Smooth muscle cell (in vitro differentiated cells): ENCODE measurements around the gene BRPF3. TPM values are rescaled to one million over a fixed set of nuclear protein-coding genes. Genes with fewer than 3 reads are reported as not detected.

Source experiments
- DNase-seq: peaks from one replicate; lab custom pipeline; 2025; ENCODE audit not compliant: unreplicated experiment; lab: John Stamatoyannopoulos, UW
- H2AFZ ChIP-seq: fragments of 200-600 bp; sonication (generic); 2 replicates; pipeline ENCODE4 v1.6.0; 2016; ENCODE audit warnings: antibody characterized with exemption, low read depth, mild to moderate bottlenecking
- H3F3A ChIP-seq: fragments of 200-600 bp; sonication (generic); 2 replicates; pipeline ENCODE4 v1.6.0; 2017; ENCODE audit warnings: antibody characterized with exemption, low read depth
- H3K27ac ChIP-seq: fragments of 200-600 bp; sonication (generic); 2 replicates; pipeline ENCODE4 v1.5.1; 2016; ENCODE audit warnings: low read depth, mild to moderate bottlenecking
- H3K27me3 ChIP-seq: fragments of 200-600 bp; sonication (generic); 2 replicates; pipeline ENCODE4 v1.6.1; 2016; ENCODE audit warnings: low read depth, mild to moderate bottlenecking
- H3K36me3 ChIP-seq: fragments of 200-600 bp; sonication (generic); 2 replicates; pipeline ENCODE4 v1.5.1; 2016; ENCODE audit warnings: low read depth
- H3K4me1 ChIP-seq: fragments of 200-600 bp; sonication (generic); 2 replicates; pipeline ENCODE4 v1.5.1; 2016; ENCODE audit warnings: low read depth
- H3K4me2 ChIP-seq: fragments of 200-600 bp; sonication (generic); 2 replicates; pipeline ENCODE4 v1.6.0; 2016; ENCODE audit warnings: mild to moderate bottlenecking
- H3K4me3 ChIP-seq: fragments of 200-600 bp; sonication (generic); 2 replicates; pipeline ENCODE4 v1.5.1; 2016; ENCODE audit warnings: mild to moderate bottlenecking
- H3K79me2 ChIP-seq: fragments of 200-600 bp; sonication (generic); 2 replicates; pipeline ENCODE4 v1.6.0; 2016; ENCODE audit warnings: low read depth, mild to moderate bottlenecking
- H3K9ac ChIP-seq: fragments of 200-600 bp; sonication (generic); 2 replicates; pipeline ENCODE4 v1.6.0; 2016; ENCODE audit warnings: low read depth
- H3K9me3 ChIP-seq: fragments of 200-600 bp; sonication (generic); replicated peaks from 2 replicates; pipeline ENCODE4 v1.5.1; 2016; ENCODE audit warnings: low read depth
- H4K20me1 ChIP-seq: fragments of 200-600 bp; sonication (generic); 2 replicates; pipeline ENCODE4 v1.6.0; 2016; ENCODE audit warnings: low read depth
- WGBS: methylation state at CpG from one replicate; pipeline ENCODE4 v1.1.7; 2016; ENCODE audit warnings: low lambda C conversion rate; 5-methylcytosine and 5-hydroxymethylcytosine counted together
- polyA plus RNA-seq: library from polyadenylated mRNA; unstranded; fragments of >200 nt; fragmentation: Nextera tagmentation; extraction: Ambion mirVana; gene quantifications from 2 replicates; pipeline ENCODE4 v1.2.1, GENCODE V29; 2016
- total RNA-seq: library from RNA; depleted of rRNA; stranded (reverse); fragments of >200 nt; gene quantifications from 2 replicates; pipeline ENCODE4 v1.2.3, GENCODE V29; 2014
- TF ChIP-seq, protein P1 (sequence below): fragments of 200-600 bp; sonication (generic); IDR thresholded peaks from 2 replicates; pipeline ENCODE4 v1.5.1; 2017; ENCODE audit warnings: borderline replicate concordance, mild to moderate bottlenecking, antibody characterized with exemption; ENCODE audit not compliant: insufficient read depth, poor library complexity, severe bottlenecking

Gene BRPF3
- total and polyA plus RNA-seq, 2 experiments from 2014 or later, result 8.9 to 20.0 TPM

- Histone ChIP-seq H3F3A (no peaks in the 10 kb centered on the region), H3K27me3 (peaks cover 3% of the 10 kb centered on the region), H4K20me1 (no peaks in the 10 kb centered on the region), H3K79me2 (no peaks in the 10 kb centered on the region), H3K9me3 (no peaks in the 10 kb centered on the region), H2AFZ (no peak overlapping the region), H3K36me3 (no peaks in the 10 kb centered on the region), H3K4me2 (no peak overlapping the region), H3K27ac (no peak overlapping the region), H3K4me3 (no peak overlapping the region), H3K9ac (no peak overlapping the region), H3K4me1 (no peaks in the 10 kb centered on the region)
- 77% methylated on average over 15 of the region's 15 CpGs for WGBS
- DNase-seq, result no peak
- TF ChIP-seq, protein P1, sequence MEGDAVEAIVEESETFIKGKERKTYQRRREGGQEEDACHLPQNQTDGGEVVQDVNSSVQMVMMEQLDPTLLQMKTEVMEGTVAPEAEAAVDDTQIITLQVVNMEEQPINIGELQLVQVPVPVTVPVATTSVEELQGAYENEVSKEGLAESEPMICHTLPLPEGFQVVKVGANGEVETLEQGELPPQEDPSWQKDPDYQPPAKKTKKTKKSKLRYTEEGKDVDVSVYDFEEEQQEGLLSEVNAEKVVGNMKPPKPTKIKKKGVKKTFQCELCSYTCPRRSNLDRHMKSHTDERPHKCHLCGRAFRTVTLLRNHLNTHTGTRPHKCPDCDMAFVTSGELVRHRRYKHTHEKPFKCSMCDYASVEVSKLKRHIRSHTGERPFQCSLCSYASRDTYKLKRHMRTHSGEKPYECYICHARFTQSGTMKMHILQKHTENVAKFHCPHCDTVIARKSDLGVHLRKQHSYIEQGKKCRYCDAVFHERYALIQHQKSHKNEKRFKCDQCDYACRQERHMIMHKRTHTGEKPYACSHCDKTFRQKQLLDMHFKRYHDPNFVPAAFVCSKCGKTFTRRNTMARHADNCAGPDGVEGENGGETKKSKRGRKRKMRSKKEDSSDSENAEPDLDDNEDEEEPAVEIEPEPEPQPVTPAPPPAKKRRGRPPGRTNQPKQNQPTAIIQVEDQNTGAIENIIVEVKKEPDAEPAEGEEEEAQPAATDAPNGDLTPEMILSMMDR, result no peak
Measured at GRCh38 chr6:36273802-36274514, 77.4 kb downstream of the BRPF3 start.

GRCh38 chr6:36276581-36277536, 80.3 kb downstream of the BRPF3 start:
- Histone ChIP-seq H2AFZ (no peak overlapping the region), H3F3A (no peaks in the 10 kb centered on the region), H3K36me3 (no peaks in the 10 kb centered on the region), H3K4me2 (no peak overlapping the region), H3K27me3 (peaks cover 3% of the 10 kb centered on the region), H3K27ac (no peak overlapping the region), H3K4me3 (no peak overlapping the region), H3K4me1 (no peaks in the 10 kb centered on the region), H3K79me2 (no peaks in the 10 kb centered on the region), H4K20me1 (no peaks in the 10 kb centered on the region), H3K9ac (no peak overlapping the region), H3K9me3 (no peaks in the 10 kb centered on the region)
- WGBS, result 88% methylated on average over 13 of the region's 13 CpGs
- no peak for DNase-seq
- TF ChIP-seq, protein P1, result no peak

- Histone ChIP-seq H3K79me2 (no peaks in the 10 kb centered on the region), H3F3A (no peaks in the 10 kb centered on the region), H3K9ac (no peak overlapping the region), H3K9me3 (no peaks in the 10 kb centered on the region), H3K27me3 (peaks cover 9% of the 10 kb centered on the region), H2AFZ (no peak overlapping the region), H4K20me1 (no peaks in the 10 kb centered on the region), H3K27ac (no peak overlapping the region), H3K4me3 (no peak overlapping the region), H3K36me3 (no peaks in the 10 kb centered on the region), H3K4me1 (no peaks in the 10 kb centered on the region), H3K4me2 (no peak overlapping the region)
- no peak for DNase-seq
- TF ChIP-seq, protein P1, result no peak
- WGBS, result 31% methylated on average over 2 of the region's 2 CpGs
Measured at GRCh38 chr6:36277946-36278470, 81.5 kb downstream of the BRPF3 start.
